IMR-90 (cell line): ENCODE results near the gene PLOD3. TPM values are rescaled to one million over a fixed set of nuclear protein-coding genes. Genes with fewer than 3 reads are reported as not detected.
"Not testable (repeated sequence)": the region's sequence is repeated elsewhere in the genome, so short reads cannot be mapped to it uniquely, and the experiment has no call there.

ENCODE experiments used
- ATAC-seq: fragments of 200-7000 bp; cut with Tn5 transposase; 2 replicates; pipeline ENCODE4 v1.9.1; 2020; ENCODE audit warnings: low read depth, mild to moderate bottlenecking, moderate library complexity
- BruUV-seq: library from RNA; stranded (reverse); fragments of 400-500 nt; replicated peaks from 2 replicates; lab custom pipeline; 2021; lab: Mats Ljungman, UMichigan
- CTCF ChIA-PET: fragments of 300-600 bp; formaldehyde crosslinking; extraction: SDS; loops from one replicate; lab custom pipeline; 2021; ENCODE audit warnings: antibody characterized with exemption; lab: Yijun Ruan, JAX
- POLR2A ChIA-PET: fragments of 300-600 bp; sonication (Branson Sonifier 250); formaldehyde crosslinking; loops from one replicate; lab custom pipeline; 2022; ENCODE audit warnings: antibody characterized with exemption; ENCODE audit not compliant: unreplicated experiment; lab: Charles Lee
- DNase-seq: peaks from one replicate; pipeline ENCODE4 v3.0.0; 2013
- H2AFZ ChIP-seq: replicated peaks from 2 replicates; pipeline ENCODE3; 2013; ENCODE audit warnings: low read length, mild to moderate bottlenecking; ENCODE audit not compliant: poor library complexity
- H2AK5ac ChIP-seq: 2 replicates; pipeline ENCODE4 v1.6.1; 2013; ENCODE audit warnings: low read depth, low read length, inconsistent platforms
- H2AK9ac ChIP-seq: replicated peaks from 2 replicates; pipeline ENCODE3; 2013; ENCODE audit warnings: mild to moderate bottlenecking, low read depth, low read length, moderate library complexity; ENCODE audit not compliant: poor library complexity
- H2BK120ac ChIP-seq: 2 replicates; pipeline ENCODE4 v1.6.1; 2013; ENCODE audit warnings: low read depth, low read length, inconsistent platforms
- H2BK15ac ChIP-seq: 3 replicates; pipeline ENCODE4 v1.6.1; 2013; ENCODE audit warnings: low read depth, low read length, inconsistent platforms
- H2BK20ac ChIP-seq: 2 replicates; pipeline ENCODE4 v1.6.1; 2013; ENCODE audit warnings: low read depth, mild to moderate bottlenecking, inconsistent platforms, low read length, moderate library complexity
- H2BK5ac ChIP-seq: 2 replicates; pipeline ENCODE4 v1.6.1; 2013; ENCODE audit warnings: mild to moderate bottlenecking, low read depth, low read length, inconsistent platforms; ENCODE audit not compliant: poor library complexity, severe bottlenecking
- H3K14ac ChIP-seq: replicated peaks from 2 replicates; pipeline ENCODE4 v1.6.1; 2013; ENCODE audit warnings: low read depth, low read length, inconsistent platforms
- H3K18ac ChIP-seq: 2 replicates; pipeline ENCODE4 v1.6.1; 2013; ENCODE audit warnings: low read depth, low read length, control low read depth
- H3K23ac ChIP-seq: 2 replicates; pipeline ENCODE4 v1.6.1; 2013; ENCODE audit warnings: low read depth, low read length, inconsistent platforms
- H3K27ac ChIP-seq: 2 replicates; pipeline ENCODE4 v1.5.1; 2013; ENCODE audit warnings: mild to moderate bottlenecking, control low read depth, low read length; ENCODE audit not compliant: insufficient read depth
- H3K27me3 ChIP-seq: 2 replicates; pipeline ENCODE4 v1.6.1; 2013; ENCODE audit warnings: low read length; ENCODE audit not compliant: control insufficient read depth, insufficient read depth
- H3K36me3 ChIP-seq: 2 replicates; pipeline ENCODE4 v1.6.1; 2013; ENCODE audit warnings: low read length, mixed read lengths; ENCODE audit not compliant: control insufficient read depth, insufficient read depth
- H3K4ac ChIP-seq: 2 replicates; pipeline ENCODE4 v1.6.1; 2013; ENCODE audit warnings: low read depth, low read length, inconsistent platforms
- H3K4me1 ChIP-seq: 2 replicates; pipeline ENCODE4 v1.6.1; 2013; ENCODE audit warnings: low read length, mixed read lengths; ENCODE audit not compliant: control insufficient read depth, insufficient read depth
- H3K4me2 ChIP-seq: 2 replicates; pipeline ENCODE4 v1.6.1; 2013; ENCODE audit warnings: low read depth, mild to moderate bottlenecking, control low read depth, low read length, moderate library complexity
- H3K4me3 ChIP-seq: 2 replicates; pipeline ENCODE4 v1.5.1; 2013; ENCODE audit warnings: low read depth, mild to moderate bottlenecking, control low read depth, low read length, moderate library complexity; ENCODE audit not compliant: insufficient read depth
- H3K56ac ChIP-seq: 2 replicates; pipeline ENCODE4 v1.6.1; 2013; ENCODE audit warnings: low read length, inconsistent platforms; ENCODE audit not compliant: insufficient read depth; ENCODE audit errors: extremely low read depth
- H3K79me1 ChIP-seq, 2 experiments: 2 replicates each; pipeline ENCODE4 v1.6.1; 2013; ENCODE audit warnings: low read length in 2 of 2, inconsistent platforms in 1 of 2, low read depth in 1 of 2
- H3K9ac ChIP-seq: 2 replicates; pipeline ENCODE4 v1.6.1; 2013; ENCODE audit warnings: low read depth, low read length, control low read depth
- H3K9me1 ChIP-seq: 2 replicates; pipeline ENCODE4 v1.6.1; 2013; ENCODE audit warnings: low read length, inconsistent platforms; ENCODE audit not compliant: insufficient read depth
- H3K9me3 ChIP-seq: 2 replicates; pipeline ENCODE4 v1.6.1; 2013; ENCODE audit warnings: low read length; ENCODE audit not compliant: control insufficient read depth, insufficient read depth
- H4K20me1 ChIP-seq: 2 replicates; pipeline ENCODE4 v1.6.1; 2013; ENCODE audit warnings: low read length, inconsistent platforms; ENCODE audit not compliant: insufficient read depth
- H4K5ac ChIP-seq: 2 replicates; pipeline ENCODE4 v1.6.1; 2013; ENCODE audit warnings: mild to moderate bottlenecking, low read depth, low read length, control low read depth
- H4K8ac ChIP-seq, 2 experiments: 2 replicates each; pipeline ENCODE4 v1.6.1; 2013; ENCODE audit warnings: low read depth in 2 of 2, low read length in 2 of 2, control low read depth in 1 of 2, inconsistent platforms in 1 of 2
- H4K91ac ChIP-seq: 2 replicates; pipeline ENCODE4 v1.6.1; 2013; ENCODE audit warnings: low read depth, low read length, inconsistent platforms; ENCODE audit not compliant: insufficient read depth
- WGBS, 2 experiments: methylation state at CpG; one replicate each; pipeline versions ENCODE4 v1.1.5 to v1.1.7; 2013; ENCODE audit warnings: missing lambda C conversion rate in 2 of 2; ENCODE audit not compliant: insufficient read length in 1 of 2; ENCODE audit errors: extremely low coverage in 2 of 2; 5-methylcytosine and 5-hydroxymethylcytosine counted together
- dilution Hi-C: fragments of 300-500 bp; cut with HindIII; formaldehyde crosslinking; loops from one replicate; pipeline ENCODE4 v1.14.3; 2018; ENCODE audit warnings: low sequenced_read_pairs; ENCODE audit not compliant: unreplicated experiment
- in situ Hi-C: fragments of 300-500 bp; cut with MboI; formaldehyde crosslinking; loops from 3 replicates; pipeline ENCODE4 v1.14.3; 2019; ENCODE audit warnings: low sequenced_read_pairs, inconsistent platforms, mixed read lengths
- intact Hi-C: fragments of 100-400 bp; cut with micrococcal nuclease; formaldehyde crosslinking; loops from 2 replicates; pipeline ENCODE4 v1.10.0; 2022
- polyA plus RNA-seq, 3 experiments: library from polyadenylated mRNA; depleted of rRNA; stranded (reverse); fragments of >200 nt; gene quantifications; 2 replicates each; pipeline ENCODE4 v1.2.3, GENCODE V29; 2012; ENCODE audit warnings: low replicate concordance in 1 of 3
- total RNA-seq: library from RNA; depleted of rRNA; stranded (reverse); fragments of >200 nt; gene quantifications from 2 replicates; pipeline ENCODE4 v1.2.3, GENCODE V29; 2012

The PLOD3 gene
- total and polyA plus RNA-seq, 2 of the 4 experiments (the other 2 are of a cell fraction): 21.7 to 159 TPM

DNA sequence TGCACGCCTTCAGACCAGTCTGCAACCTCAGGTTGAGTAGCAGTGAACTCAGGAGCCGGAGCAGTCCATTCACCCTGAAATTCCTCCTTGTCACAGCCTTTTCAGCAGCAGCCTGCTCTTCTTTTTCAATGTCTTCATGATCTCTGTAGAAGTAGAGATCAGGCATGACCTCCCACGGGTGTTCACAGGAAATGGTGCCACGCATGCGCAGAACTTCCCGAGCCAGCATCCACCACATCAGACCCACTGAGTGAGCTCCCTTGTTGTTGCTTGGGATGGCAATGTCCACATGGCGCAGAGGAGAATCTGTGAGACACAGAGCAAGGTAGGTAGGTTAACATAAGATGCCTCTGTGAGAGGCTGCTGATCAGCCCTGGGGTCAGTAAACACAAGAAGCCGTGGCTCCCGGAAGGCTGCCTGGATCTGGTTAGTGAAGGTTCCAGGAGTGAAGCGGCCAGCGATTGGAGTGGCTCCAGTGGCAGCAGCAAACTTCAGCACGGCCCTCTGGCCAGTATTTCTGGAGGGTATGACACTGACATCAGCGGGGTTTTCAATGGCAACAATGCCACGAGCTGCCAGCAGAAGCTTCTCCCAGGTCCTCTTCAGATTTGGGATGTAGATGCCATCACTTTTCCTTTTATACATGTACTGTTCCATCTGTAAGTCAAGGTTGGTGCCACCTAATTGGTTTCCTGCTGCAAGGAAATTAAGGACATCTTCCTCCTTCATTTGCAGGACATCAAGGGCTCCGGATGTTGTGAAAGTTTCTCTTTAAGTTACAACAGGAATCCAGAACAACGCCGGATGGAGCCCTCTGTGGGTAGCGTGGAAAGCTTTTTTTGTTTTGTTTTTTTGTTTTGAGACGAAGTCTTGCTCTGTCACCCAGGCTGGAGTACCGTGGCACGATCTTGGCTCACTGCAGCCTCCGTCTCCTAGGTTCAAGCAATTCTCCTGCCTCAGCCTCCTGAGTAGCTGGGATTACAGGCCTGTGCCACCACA, 13.3 kb downstream of the PLOD3 start:
- H3K18ac ChIP-seq, BruUV-seq, H3K4me3 ChIP-seq, H2AK9ac ChIP-seq, dilution Hi-C loops, H3K9ac ChIP-seq, H2BK15ac ChIP-seq, in situ Hi-C loops, H3K23ac ChIP-seq, H4K20me1 ChIP-seq, ATAC-seq, H3K4me2 ChIP-seq, H2BK20ac ChIP-seq, H3K14ac ChIP-seq, H4K8ac ChIP-seq, H4K5ac ChIP-seq, intact Hi-C loops, H3K79me1 ChIP-seq, H3K9me3 ChIP-seq, DNase-seq, H2AK5ac ChIP-seq, H3K4ac ChIP-seq, H3K9me1 ChIP-seq, H4K91ac ChIP-seq, H3K4me1 ChIP-seq, H2BK120ac ChIP-seq, H2AFZ ChIP-seq, H3K56ac ChIP-seq, H3K27ac ChIP-seq, H2BK5ac ChIP-seq, CTCF ChIA-PET: not testable (repeated sequence)
- POLR2A ChIA-PET: interaction anchor here (0.5 kb wide), 1 partner anchor 313 kb away, joined by 3 read pairs; no protein-coding TSS in a partner anchor
- WGBS, 2 experiments: 64% methylated on average over 5 of the region's 22 CpGs; no CpG with 5 or more reads in 1 of the 2 experiments
- peaks cover 20% of the 10 kb centered on the region for H3K36me3 ChIP-seq
- peaks cover 37% of the 10 kb centered on the region for H3K27me3 ChIP-seq
